HG03066 (cell line): Measurements from ENCODE around the gene SIGLEC10.
"Not testable (repeated sequence)": the region's sequence is repeated elsewhere in the genome, so short reads cannot be mapped to it uniquely, and the experiment has no call there.

ENCODE experiments used
- ATAC-seq: cut with Tn5 transposase; IDR thresholded peaks from one replicate; pipeline ENCODE4 v1.9.1; 2021; ENCODE audit warnings: low read depth; ENCODE audit not compliant: unreplicated experiment

Gene SIGLEC10

DNA sequence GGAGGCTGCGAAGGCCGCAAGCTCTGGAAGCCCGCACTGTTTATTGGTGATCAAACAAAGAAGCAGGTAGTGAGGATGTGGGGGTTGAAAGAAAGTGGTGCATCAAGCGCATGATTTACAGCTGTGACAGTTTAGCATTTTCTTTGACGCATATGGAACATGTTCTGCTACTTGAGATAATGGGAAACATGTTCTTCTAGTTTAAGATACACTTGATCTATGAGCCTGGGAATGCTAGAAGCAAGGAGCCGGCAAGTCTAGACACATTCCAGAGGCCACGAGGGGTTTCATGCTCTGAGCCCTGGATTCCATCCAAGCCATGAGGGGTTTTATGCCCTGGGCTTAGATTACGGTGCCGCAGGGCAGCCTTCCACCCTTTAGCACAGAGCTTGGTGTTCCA lies 20.0 kb downstream of the SIGLEC10 start:
- not testable (repeated sequence) for ATAC-seq

GRCh38 chr19:51396175-51396574 lies 21.3 kb downstream of the SIGLEC10 start:
- ATAC-seq = no peak

DNA sequence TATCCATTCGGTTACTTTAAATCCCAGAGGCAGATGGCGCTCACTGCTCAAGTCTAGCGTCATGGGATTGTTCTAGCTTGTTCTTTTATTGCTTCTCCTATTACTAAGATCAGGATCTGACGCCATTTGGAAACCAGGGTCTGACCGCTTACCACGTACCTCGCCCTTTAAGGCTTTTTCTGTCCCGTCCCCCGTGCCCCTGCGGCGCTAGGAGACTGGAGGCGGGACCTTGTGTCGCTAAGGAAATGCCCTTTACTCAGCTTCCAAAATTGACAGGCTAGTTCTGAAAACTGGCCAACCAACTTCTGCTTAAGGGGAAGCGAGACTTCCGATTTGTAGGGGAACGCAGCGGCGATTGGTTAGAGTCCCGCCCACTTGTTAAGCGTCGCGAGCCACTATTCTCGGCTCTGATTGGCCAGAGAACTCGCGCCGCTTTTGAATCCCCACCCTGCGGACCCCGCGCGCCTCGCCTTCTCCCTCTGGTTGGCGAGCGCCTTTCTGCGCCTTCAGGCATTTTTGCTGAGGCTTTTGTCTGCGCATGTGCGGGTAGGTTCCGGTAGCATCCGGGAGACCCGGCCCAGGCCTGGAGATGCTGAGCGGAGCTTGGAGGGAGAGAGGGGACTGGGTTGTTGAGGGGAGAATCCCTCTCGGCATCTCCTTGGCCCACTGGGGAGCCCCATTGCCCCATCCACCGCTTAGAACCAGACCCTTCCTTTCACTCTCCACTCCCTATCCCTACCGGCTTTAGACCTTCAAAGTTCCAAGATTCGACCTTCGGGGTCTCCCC lies 23.2 kb downstream of the SIGLEC10 start:
- peak; percentile 74 for ATAC-seq

DNA sequence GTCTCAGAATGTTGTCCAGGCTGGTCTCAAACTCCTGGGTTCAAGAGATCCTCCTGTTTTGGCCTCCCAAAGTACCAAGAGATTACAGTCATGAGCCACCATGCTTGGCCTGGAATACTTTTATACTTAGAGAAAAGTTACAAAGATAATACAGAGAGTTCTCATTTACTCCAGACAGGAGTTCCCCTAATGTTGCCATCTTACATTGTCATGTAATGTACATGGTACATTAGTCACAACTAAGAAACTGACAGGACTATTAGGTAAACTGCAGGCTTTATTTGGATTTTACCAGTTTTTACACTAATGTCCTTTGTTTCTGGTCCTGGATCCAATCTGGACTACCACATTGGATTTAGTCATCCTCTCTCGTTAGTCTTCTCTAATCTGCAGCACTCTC lies 24.7 kb downstream of the SIGLEC10 start:
- ATAC-seq = no peak

GRCh38 chr19:51391073-51391611 lies 26.3 kb downstream of the SIGLEC10 start:
- no peak for ATAC-seq

- no peak for ATAC-seq
Measured at GRCh38 chr19:51389143-51389542, 28.3 kb downstream of the SIGLEC10 start.

GRCh38 chr19:51387924-51388389 lies 29.5 kb downstream of the SIGLEC10 start, which contains the start of gene LIM2:
LIM2 (minus strand) TSS chr19:51387974; CDS start chr19:51387443, 531 bp downstream.
- ATAC-seq = no peak

GRCh38 chr19:51386882-51387520 lies 30.4 kb downstream of the SIGLEC10 start:
- no peak for ATAC-seq

DNA sequence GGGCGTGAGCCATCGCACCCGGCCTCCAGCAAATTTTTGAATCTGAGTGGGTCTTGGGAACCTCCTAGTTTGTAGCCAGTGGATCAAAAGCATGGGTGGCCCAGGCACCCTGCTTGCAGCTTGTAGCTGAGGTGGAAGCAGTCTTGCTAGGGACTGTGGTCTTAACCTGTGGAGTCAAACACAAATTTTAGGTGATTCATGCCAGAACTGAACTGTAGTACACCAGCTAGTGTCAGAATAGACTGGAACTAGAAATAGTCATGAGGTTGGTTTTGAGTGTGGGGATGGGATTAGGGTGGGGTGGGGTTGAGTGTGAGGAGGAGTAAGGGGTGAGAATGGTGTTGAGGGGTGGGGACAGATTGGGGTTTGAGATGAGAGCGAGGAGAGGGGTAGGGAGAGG lies 35.4 kb downstream of the SIGLEC10 start:
- ATAC-seq = no peak

DNA sequence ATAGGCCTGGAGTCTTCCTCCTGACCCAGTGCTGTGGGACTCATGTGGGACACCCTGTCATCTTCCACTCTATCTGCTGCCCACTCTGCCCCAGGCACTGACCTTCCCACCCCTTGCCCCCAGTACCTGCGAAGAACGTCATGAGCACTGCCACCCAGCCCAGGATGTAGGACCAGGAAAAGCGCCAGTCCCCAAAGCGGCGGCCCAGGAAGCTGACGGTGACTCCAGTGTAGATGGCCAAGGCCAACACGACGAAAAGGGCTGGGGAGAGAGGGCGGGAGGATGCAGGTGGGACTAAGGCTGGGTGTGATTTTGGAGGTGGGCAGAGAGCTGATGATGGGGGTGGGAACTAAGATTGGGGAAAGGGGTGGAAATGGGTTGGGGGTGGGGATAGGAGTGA lies 37.1 kb downstream of the SIGLEC10 start:
- no peak for ATAC-seq

- ATAC-seq = no peak
Measured at GRCh38 chr19:51377422-51377821, 40.0 kb downstream of the SIGLEC10 start.

GRCh38 chr19:51375504-51376221 lies 41.8 kb downstream of the SIGLEC10 start:
- ATAC-seq = no peak

GRCh38 chr19:51372649-51373504 lies 44.6 kb downstream of the SIGLEC10 start, which contains the start of gene NKG7:
NKG7 (minus strand) TSS chr19:51372654; CDS start chr19:51372535, 119 bp downstream.
- no peak for ATAC-seq

- ATAC-seq = no peak
Measured at GRCh38 chr19:51372021-51372648, 45.3 kb downstream of the SIGLEC10 start.

DNA sequence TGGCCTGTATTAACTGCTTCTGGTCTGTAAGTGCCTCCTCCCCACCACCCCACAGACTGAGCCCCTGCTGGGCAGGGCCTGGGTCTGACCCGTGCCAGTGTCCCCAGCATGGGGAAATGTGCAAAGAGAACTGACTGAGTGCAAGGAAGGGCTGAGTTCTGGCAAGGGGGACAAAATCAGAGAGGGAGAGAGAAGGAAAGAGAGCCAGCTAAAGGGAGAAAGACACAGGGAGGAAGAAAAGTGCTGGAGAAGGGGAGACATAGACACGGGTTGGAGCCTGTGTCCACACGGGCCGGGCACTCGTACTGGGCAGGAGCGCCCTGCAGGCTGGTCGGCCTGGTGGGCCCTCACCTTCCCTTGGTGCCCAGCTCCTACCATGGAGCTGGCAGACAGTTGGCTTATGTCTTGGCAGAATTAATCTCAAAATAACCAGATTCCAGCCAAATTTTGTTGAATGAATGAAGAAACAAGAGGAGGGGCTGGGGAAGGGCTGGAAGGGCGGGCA lies 46.2 kb downstream of the SIGLEC10 start:
- no peak for ATAC-seq

DNA sequence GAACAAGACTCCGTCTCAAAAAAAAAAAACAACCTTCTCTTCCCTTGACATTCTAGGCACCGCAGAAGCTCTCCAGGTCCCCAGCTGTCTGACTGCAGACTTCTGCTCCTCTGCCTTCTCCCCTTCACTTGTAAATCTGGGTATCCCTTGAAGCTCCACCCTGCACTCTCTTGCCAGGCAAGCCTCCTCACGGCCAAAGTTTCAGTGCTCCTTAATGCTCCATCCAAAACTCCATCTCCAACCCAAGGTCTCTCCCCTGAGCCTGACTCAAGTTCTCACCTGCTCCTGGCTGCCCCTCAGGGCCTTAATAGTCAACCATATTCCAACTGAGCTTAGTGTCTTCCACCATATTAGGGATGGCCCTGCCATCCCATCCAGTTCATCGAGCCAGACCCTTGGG lies 47.2 kb downstream of the SIGLEC10 start:
- no peak for ATAC-seq

- no peak for ATAC-seq
Measured at GRCh38 chr19:51368366-51369282, 48.8 kb downstream of the SIGLEC10 start, which contains the start of gene CLDND2. CLDND2 (minus strand) TSS chr19:51369003; CDS start chr19:51368577, 426 bp downstream.
